Stimulated activated CD4-positive, alpha-beta T cell treated with anti-CD3 and anti-CD28 coated beads, Interleukin-1b, Interleukin-23, amount 100 ng/mL, for 24 hours (primary cell): ENCODE results near the gene C10orf53.

ENCODE experiments used
- DNase-seq, 4 experiments: peaks; one replicate each; pipeline ENCODE4 v3.0.0-alpha.2; 2020; ENCODE audit warnings: low read depth in 4 of 4, low spot score in 1 of 4

Gene C10orf53

DNA sequence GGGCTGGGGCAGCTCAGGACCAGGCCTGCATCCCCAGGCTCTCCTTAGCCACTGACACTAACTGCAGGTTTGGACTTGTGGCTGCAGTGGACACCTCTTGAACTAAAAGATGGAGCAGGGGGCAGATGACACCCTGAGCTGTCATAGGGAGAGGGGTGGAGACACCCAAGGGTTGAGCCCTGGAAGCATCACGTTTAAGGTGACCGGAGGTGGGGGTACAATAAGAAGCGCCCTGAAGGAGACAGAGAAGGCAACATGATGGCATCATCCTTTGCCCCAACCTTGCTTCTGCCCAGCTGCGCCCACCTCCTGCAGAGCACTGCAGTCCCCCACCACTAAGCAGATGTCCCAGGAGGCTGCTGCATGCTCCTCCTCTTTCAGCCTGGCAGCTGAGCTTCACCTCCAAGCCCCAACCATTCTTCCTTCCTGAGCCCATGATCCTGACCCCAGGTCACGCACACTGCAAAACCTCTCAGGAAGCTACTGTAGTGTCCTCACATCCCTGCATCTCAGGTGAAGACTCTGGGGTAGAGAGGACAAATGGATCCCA is 57.2 kb downstream of the C10orf53 start:
- DNase-seq = no peak

- DNase-seq = no peak
Measured at GRCh38 chr10:49737474-49738201, 58.2 kb downstream of the C10orf53 start.

- DNase-seq = no peak
Measured at GRCh38 chr10:49738616-49739360, 59.3 kb downstream of the C10orf53 start.

DNA sequence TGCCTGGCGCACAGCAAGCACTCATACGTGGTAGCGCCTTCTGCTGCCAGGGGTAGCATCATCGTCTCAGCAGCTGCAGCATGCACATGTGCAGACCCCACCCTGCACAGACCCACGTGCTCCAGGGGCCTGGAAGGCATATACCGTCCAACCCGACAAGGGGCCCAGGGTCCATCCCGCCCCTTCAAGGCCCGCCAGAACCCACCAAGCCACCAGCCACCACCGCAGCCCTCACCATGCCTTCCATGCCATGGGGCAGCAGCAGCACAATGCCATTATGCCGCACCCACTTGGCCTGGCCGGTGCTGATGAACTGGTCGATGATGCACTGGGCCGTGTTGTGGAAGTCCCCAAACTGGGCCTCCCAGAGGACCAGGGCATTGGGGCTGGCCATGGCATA is 60.0 kb downstream of the C10orf53 start:
- DNase-seq = no peak

DNA sequence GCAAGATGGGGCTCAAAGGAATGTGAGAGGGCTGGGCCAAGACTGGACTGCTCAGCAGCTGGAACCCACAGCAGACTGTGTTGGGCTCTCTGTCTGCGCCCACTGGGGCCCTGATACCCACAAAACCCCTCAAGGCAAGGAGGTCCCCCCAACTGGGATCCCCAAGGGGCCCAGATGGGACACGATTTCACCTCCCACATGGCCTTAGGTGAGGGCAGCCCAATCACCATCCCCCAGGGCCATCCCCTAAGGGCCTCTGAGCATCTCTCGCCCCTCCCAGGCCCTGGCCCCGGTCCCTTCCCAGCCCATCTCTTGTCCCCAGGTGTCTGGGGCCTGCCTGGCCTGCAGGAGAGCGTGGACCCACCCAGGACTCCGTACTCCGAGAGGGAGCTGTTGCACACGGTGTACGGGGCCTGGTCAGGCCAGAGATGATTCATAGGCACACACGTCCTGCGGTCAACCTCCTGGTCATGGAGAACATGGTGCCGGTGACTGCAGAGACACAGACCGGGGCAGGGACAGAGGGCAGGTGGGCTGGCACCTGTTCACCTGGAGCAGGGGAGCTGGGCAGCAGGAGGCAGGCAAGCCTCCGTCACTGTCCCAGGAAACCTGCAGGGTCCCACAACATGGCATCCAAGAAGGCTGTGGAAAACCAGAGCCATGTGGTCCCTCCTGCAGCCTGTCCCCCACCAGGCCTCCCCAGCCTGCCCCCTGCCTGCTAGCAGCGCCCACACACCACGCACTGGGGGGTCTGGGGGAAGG is 61.1 kb downstream of the C10orf53 start:
- DNase-seq = no peak

- no peak for DNase-seq
Measured at GRCh38 chr10:49741108-49741995, 61.9 kb downstream of the C10orf53 start.

DNA sequence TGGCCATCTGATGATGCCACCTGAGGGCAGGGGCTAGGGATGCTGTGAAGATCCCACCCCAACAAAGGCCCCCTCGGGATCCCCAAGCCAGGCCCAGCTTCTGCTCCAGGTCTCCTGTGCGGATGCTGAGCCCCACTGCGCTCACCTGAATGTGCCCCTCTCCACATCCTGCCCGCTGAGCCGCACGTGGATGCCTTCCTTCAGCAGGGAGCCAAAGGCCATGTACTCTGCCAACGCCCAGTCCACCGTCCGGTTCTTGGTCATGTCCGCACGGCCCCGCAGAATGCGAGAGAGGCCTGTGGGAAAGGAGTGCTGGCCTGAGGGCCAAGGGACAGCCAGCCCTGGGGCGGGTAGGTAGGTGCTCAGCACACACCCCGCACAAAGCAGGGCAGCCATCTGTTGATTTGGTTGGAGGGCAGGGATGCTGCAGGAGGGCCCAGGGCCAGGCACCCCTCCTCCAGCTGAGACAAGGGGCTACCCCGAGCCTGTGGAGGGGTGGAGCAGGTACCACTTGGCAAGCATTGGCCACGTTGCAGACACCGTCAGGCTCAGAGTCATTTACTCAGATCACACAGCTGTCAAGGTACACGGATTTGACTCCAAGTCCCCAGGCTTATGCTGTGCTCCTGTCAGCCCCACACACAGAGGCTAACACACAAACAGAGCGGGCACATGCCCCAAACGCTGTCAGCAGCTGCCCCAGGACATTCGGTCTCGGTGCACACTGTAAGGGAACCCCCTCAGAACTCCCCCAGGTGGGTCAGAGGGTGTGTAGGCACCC is 63.4 kb downstream of the C10orf53 start:
- no peak for DNase-seq

- DNase-seq = no peak
Measured at GRCh38 chr10:49743464-49744075, 64.1 kb downstream of the C10orf53 start.

DNA sequence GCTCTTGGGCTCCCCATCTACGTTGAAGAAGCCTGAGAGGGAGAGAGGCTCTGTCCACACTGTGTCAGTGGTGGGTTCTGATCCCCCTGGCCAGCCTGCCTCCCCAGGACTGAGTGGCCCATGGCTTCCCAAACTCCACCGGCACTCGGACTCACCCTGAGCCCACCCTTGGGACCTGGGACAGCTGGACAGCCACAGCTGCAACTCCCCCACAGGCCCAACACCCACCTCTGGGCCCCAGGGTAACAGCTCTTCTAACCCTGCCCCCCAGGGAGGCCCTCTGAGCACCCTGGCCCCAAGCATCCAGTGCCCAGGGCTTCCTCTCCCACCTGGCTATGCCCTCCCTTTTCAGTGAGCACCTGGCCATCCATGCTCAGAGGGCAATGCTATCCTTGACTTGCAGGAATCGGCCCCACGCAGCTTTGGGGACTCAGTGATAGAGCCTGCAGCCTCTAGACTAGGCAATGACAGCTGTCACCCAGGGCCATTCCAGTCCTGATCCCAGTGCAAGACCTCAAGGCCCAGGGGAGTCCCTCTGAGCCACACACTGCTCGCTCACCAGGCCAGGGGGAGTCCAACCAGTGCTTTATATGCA is 64.7 kb downstream of the C10orf53 start:
- no peak for DNase-seq

- DNase-seq = no peak
Measured at GRCh38 chr10:49744924-49745605, 65.6 kb downstream of the C10orf53 start.

DNA sequence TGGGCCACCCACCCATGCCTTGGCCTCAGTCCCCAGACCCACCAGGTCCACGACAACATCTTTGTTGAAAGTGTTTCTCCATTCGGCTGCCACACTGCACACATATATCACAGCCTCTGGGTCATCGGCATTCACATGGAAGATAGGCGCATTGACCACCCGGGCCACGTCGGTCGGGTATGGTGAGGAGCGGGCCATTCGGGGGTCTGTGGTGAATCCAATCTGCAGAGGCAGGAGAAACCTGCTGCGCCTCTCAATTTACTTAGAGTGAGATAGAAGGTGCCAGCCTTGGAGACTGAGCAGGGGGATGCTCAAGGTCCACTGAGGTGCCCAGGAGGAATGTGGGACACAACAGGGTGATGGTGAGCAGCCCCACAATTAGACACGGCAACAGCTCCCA is 66.3 kb downstream of the C10orf53 start:
- DNase-seq = no peak

- DNase-seq = no peak
Measured at GRCh38 chr10:49746626-49747302, 67.3 kb downstream of the C10orf53 start.
